Brain microvascular endothelial cell (primary cell): Measurements from ENCODE around the gene SERGEF.

Experiments
- DNase-seq: peaks from one replicate; pipeline ENCODE4 v3.0.0-alpha.2; 2020
- H3K27ac ChIP-seq: fragments of 250-450 bp; sonication (Bioruptor Pico); 2 replicates; pipeline ENCODE4 v1.5.1; 2020; ENCODE audit warnings: mild to moderate bottlenecking, moderate library complexity
- H3K27me3 ChIP-seq: fragments of 250-450 bp; sonication (Bioruptor Pico); replicated peaks from 2 replicates; pipeline ENCODE4 v1.5.1; 2020; ENCODE audit warnings: mild to moderate bottlenecking
- H3K36me3 ChIP-seq: fragments of 250-450 bp; sonication (Bioruptor Pico); replicated peaks from 2 replicates; pipeline ENCODE4 v1.5.1; 2020; ENCODE audit warnings: mild to moderate bottlenecking
- H3K4me3 ChIP-seq: 2 replicates; pipeline ENCODE4 v1.5.1; 2011; ENCODE audit warnings: low read depth, mild to moderate bottlenecking, control low read depth, low read length, moderate library complexity
- in situ Hi-C: cut with HindIII; loops from 2 replicates; pipeline ENCODE4 v1.10.0; 2017; ENCODE audit warnings: low sequenced_read_pairs, low pct_ligation_motif_present
- TF ChIP-seq, protein P1 (sequence below): IDR thresholded peaks from 2 replicates; pipeline ENCODE4 v1.5.1; 2011; ENCODE audit warnings: low read depth, mild to moderate bottlenecking, moderate library complexity, low read length, control low read depth, inconsistent platforms; ENCODE audit errors: missing control alignments

The SERGEF gene

GRCh38 chr11:17794981-17795380 lies 217.9 kb downstream of the SERGEF start:
- Histone ChIP-seq H3K27me3 (no peaks in the 10 kb centered on the region), H3K36me3 (no peaks in the 10 kb centered on the region), H3K4me3 (no peak overlapping the region), H3K27ac (no peak overlapping the region)
- in situ Hi-C loops = no loop called here
- TF ChIP-seq, protein P1, sequence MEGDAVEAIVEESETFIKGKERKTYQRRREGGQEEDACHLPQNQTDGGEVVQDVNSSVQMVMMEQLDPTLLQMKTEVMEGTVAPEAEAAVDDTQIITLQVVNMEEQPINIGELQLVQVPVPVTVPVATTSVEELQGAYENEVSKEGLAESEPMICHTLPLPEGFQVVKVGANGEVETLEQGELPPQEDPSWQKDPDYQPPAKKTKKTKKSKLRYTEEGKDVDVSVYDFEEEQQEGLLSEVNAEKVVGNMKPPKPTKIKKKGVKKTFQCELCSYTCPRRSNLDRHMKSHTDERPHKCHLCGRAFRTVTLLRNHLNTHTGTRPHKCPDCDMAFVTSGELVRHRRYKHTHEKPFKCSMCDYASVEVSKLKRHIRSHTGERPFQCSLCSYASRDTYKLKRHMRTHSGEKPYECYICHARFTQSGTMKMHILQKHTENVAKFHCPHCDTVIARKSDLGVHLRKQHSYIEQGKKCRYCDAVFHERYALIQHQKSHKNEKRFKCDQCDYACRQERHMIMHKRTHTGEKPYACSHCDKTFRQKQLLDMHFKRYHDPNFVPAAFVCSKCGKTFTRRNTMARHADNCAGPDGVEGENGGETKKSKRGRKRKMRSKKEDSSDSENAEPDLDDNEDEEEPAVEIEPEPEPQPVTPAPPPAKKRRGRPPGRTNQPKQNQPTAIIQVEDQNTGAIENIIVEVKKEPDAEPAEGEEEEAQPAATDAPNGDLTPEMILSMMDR = no peak
- no peak for DNase-seq

GRCh38 chr11:17793642-17794170 lies 219.1 kb downstream of the SERGEF start:
- Histone ChIP-seq H3K4me3 (no peak overlapping the region), H3K27ac (no peak overlapping the region), H3K36me3 (no peaks in the 10 kb centered on the region), H3K27me3 (no peaks in the 10 kb centered on the region)
- DNase-seq = no peak
- in situ Hi-C loops = no loop called here
- TF ChIP-seq, protein P1 = no peak

DNA sequence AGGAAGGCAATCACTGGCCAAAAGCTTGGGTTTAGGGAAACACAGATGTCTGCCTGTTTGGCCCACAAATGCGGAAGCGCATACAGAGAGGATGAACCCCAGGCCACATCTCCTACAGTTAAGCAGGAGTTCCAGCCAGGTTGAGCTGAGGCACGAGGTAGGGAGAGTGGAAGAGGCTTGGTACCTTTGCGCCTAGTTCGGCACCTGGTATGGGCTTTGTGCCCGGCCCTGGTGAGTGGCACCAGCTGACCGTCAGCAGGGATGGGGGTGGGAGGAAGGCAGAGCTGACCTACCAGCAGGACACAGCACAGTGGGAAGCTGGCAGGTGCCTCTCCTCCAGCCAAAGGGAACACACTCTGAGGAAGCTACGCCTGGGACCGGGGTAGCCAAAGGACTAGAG lies 220.7 kb downstream of the SERGEF start:
- TF ChIP-seq, protein P1 = no peak
- no peak for DNase-seq
- H3K27ac ChIP-seq = no peak overlapping the region
- in situ Hi-C loops = no loop called here
- H3K36me3 ChIP-seq = no peaks in the 10 kb centered on the region
- no peak overlapping the region for H3K4me3 ChIP-seq
- H3K27me3 ChIP-seq = no peaks in the 10 kb centered on the region

GRCh38 chr11:17791144-17791543 lies 221.7 kb downstream of the SERGEF start:
- TF ChIP-seq, protein P1 = no peak
- in situ Hi-C loops = no loop called here
- H3K27ac ChIP-seq = no peak overlapping the region
- H3K4me3 ChIP-seq = no peak overlapping the region
- H3K27me3 ChIP-seq = no peaks in the 10 kb centered on the region
- no peaks in the 10 kb centered on the region for H3K36me3 ChIP-seq
- no peak for DNase-seq

DNA sequence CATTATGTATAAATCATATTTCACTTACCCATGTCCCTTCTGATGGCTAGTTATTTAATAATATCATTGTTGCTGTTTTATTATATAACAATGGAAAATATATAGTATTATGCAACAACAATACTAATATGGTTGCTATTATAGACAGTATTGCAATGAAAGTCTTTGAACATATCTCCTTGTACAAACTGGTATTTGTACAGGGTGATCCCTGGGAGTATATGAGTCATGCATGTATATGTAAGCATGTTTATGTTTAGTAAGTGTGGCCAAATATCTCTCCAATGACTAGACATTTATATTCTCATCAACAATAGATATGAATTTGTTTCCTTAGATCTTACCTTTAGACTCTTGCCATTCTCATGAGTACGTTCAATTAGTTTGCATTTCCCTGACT lies 222.4 kb downstream of the SERGEF start:
- no peaks in the 10 kb centered on the region for H3K36me3 ChIP-seq
- H3K4me3 ChIP-seq = no peak overlapping the region
- H3K27me3 ChIP-seq = no peaks in the 10 kb centered on the region
- TF ChIP-seq, protein P1 = no peak
- in situ Hi-C loops = no loop called here
- peak overlapping the region; percentile 39 for H3K27ac ChIP-seq
- DNase-seq = peak; percentile 46

- in situ Hi-C loops = no loop called here
Observed at GRCh38 chr11:17788084-17788483, 224.8 kb downstream of the SERGEF start.

More at GRCh38 chr11:17788084-17788483, 224.8 kb downstream of the SERGEF start:
- Histone ChIP-seq H3K27ac (no peak overlapping the region), H3K36me3 (no peaks in the 10 kb centered on the region), H3K27me3 (no peaks in the 10 kb centered on the region), H3K4me3 (no peak overlapping the region)
- no peak for DNase-seq
- TF ChIP-seq, protein P1 = no peak
